HEK293 (cell line): ENCODE data around the gene ZNF684.

Source experiments
- ELK4 ChIP-seq: IDR thresholded peaks from 2 replicates; pipeline ENCODE4 v1.6.1; 2011; ENCODE audit warnings: mild to moderate bottlenecking, low read depth, low read length, borderline replicate concordance
- GLI2 ChIP-seq: fragments of 450-650 bp; formaldehyde crosslinking; IDR thresholded peaks from 2 replicates; pipeline ENCODE4; 2017; ENCODE audit warnings: missing biosample characterization, missing genetic modification characterization, low read depth, borderline replicate concordance
- KLF10 ChIP-seq: fragments of 450-650 bp; IDR thresholded peaks from 2 replicates; pipeline ENCODE4 v1.5.1; 2018; ENCODE audit warnings: missing biosample characterization, mild to moderate bottlenecking, missing genetic modification characterization
- RBAK ChIP-seq: fragments of 450-650 bp; formaldehyde crosslinking; IDR thresholded peaks from 2 replicates; pipeline ENCODE4 v1.5.1; 2016; ENCODE audit warnings: missing biosample characterization, missing genetic modification characterization
- SALL2 ChIP-seq: fragments of 450-650 bp; formaldehyde crosslinking; IDR thresholded peaks from 2 replicates; pipeline ENCODE4 v1.5.0; 2017; ENCODE audit warnings: missing biosample characterization, mild to moderate bottlenecking, missing genetic modification characterization, borderline replicate concordance
- ZBTB10 ChIP-seq: fragments of 450-650 bp; formaldehyde crosslinking; IDR thresholded peaks from 2 replicates; pipeline ENCODE4 v1.5.1; 2016; ENCODE audit warnings: missing biosample characterization, missing genetic modification characterization
- ZBTB17 ChIP-seq: fragments of 450-650 bp; formaldehyde crosslinking; IDR thresholded peaks from 2 replicates; pipeline ENCODE4 v1.5.1; 2016; ENCODE audit warnings: missing biosample characterization, missing genetic modification characterization
- ZIC2 ChIP-seq: fragments of 450-650 bp; formaldehyde crosslinking; IDR thresholded peaks from 2 replicates; pipeline ENCODE4 v1.5.1; 2016; ENCODE audit warnings: missing biosample characterization, missing genetic modification characterization
- ZNF10 ChIP-seq: fragments of 450-650 bp; formaldehyde crosslinking; IDR thresholded peaks from 2 replicates; pipeline ENCODE4 v1.5.1; 2017; ENCODE audit warnings: missing biosample characterization, missing genetic modification characterization
- ZNF155 ChIP-seq: fragments of 450-650 bp; formaldehyde crosslinking; IDR thresholded peaks from 2 replicates; pipeline ENCODE4 v1.5.1; 2016; ENCODE audit warnings: missing biosample characterization, missing genetic modification characterization
- ZNF157 ChIP-seq: fragments of 450-650 bp; formaldehyde crosslinking; IDR thresholded peaks from 2 replicates; pipeline ENCODE4 v1.5.1; 2016; ENCODE audit warnings: missing biosample characterization, missing genetic modification characterization
- ZNF175 ChIP-seq: fragments of 450-650 bp; formaldehyde crosslinking; IDR thresholded peaks from 2 replicates; pipeline ENCODE4 v1.5.1; 2016; ENCODE audit warnings: missing biosample characterization, missing genetic modification characterization
- ZNF24 ChIP-seq: fragments of 450-650 bp; formaldehyde crosslinking; IDR thresholded peaks from 2 replicates; pipeline ENCODE4 v1.5.1; 2016; ENCODE audit warnings: missing biosample characterization, missing genetic modification characterization
- ZNF248 ChIP-seq: fragments of 450-650 bp; formaldehyde crosslinking; IDR thresholded peaks from 2 replicates; pipeline ENCODE4 v1.5.1; 2017; ENCODE audit warnings: missing biosample characterization, missing genetic modification characterization
- ZNF280C ChIP-seq: fragments of 450-650 bp; formaldehyde crosslinking; IDR thresholded peaks from 2 replicates; pipeline ENCODE4 v1.5.1; 2016; ENCODE audit warnings: missing biosample characterization, missing genetic modification characterization
- ZNF350 ChIP-seq: fragments of 450-650 bp; formaldehyde crosslinking; IDR thresholded peaks from 2 replicates; pipeline ENCODE4 v1.5.0; 2017; ENCODE audit warnings: missing biosample characterization, mild to moderate bottlenecking, missing genetic modification characterization
- ZNF433 ChIP-seq: fragments of 450-650 bp; formaldehyde crosslinking; IDR thresholded peaks from 2 replicates; pipeline ENCODE4 v1.5.1; 2016; ENCODE audit warnings: missing biosample characterization, missing genetic modification characterization, low read depth
- ZNF501 ChIP-seq: fragments of 450-650 bp; formaldehyde crosslinking; IDR thresholded peaks from 2 replicates; pipeline ENCODE4 v1.5.1; 2016; ENCODE audit warnings: missing biosample characterization, missing genetic modification characterization
- ZNF514 ChIP-seq: fragments of 450-650 bp; formaldehyde crosslinking; IDR thresholded peaks from 2 replicates; pipeline ENCODE4 v1.5.1; 2016; ENCODE audit warnings: missing biosample characterization, missing genetic modification characterization
- ZNF521 ChIP-seq: fragments of 450-650 bp; formaldehyde crosslinking; IDR thresholded peaks from 2 replicates; pipeline ENCODE4 v1.5.1; 2017; ENCODE audit warnings: missing biosample characterization, mild to moderate bottlenecking, missing genetic modification characterization
- ZNF529 ChIP-seq: fragments of 450-650 bp; formaldehyde crosslinking; IDR thresholded peaks from 2 replicates; pipeline ENCODE4 v1.5.1; 2017; ENCODE audit warnings: missing genetic modification characterization, missing biosample characterization; ENCODE audit not compliant: insufficient replicate concordance
- ZNF530 ChIP-seq: fragments of 450-650 bp; formaldehyde crosslinking; IDR thresholded peaks from 2 replicates; pipeline ENCODE4 v1.5.1; 2016; ENCODE audit warnings: low read depth, missing biosample characterization, missing genetic modification characterization
- ZNF561 ChIP-seq: fragments of 450-650 bp; IDR thresholded peaks from 2 replicates; pipeline ENCODE4 v1.5.1; 2018; ENCODE audit warnings: missing biosample characterization, missing genetic modification characterization, borderline replicate concordance
- ZNF645 ChIP-seq: fragments of 450-650 bp; formaldehyde crosslinking; IDR thresholded peaks from 2 replicates; pipeline ENCODE4; 2016; ENCODE audit warnings: missing biosample characterization, missing genetic modification characterization
- ZNF704 ChIP-seq: fragments of 450-650 bp; formaldehyde crosslinking; IDR thresholded peaks from 2 replicates; pipeline ENCODE4 v1.5.1; 2016; ENCODE audit warnings: missing biosample characterization, missing genetic modification characterization
- ZNF777 ChIP-seq: fragments of 450-650 bp; formaldehyde crosslinking; IDR thresholded peaks from 2 replicates; pipeline ENCODE4 v1.5.1; 2017; ENCODE audit warnings: missing biosample characterization, missing genetic modification characterization, borderline replicate concordance
- ZNF837 ChIP-seq: fragments of 450-650 bp; formaldehyde crosslinking; IDR thresholded peaks from 2 replicates; pipeline ENCODE4 v1.5.1; 2016; ENCODE audit warnings: missing biosample characterization, missing genetic modification characterization
- ZSCAN23 ChIP-seq: fragments of 450-650 bp; formaldehyde crosslinking; IDR thresholded peaks from 2 replicates; pipeline ENCODE4 v1.5.1; 2016; ENCODE audit warnings: missing biosample characterization, missing genetic modification characterization
- ZSCAN5A ChIP-seq: fragments of 450-650 bp; formaldehyde crosslinking; IDR thresholded peaks from 2 replicates; pipeline ENCODE4 v1.5.1; 2016; ENCODE audit warnings: missing biosample characterization, missing genetic modification characterization

The ZNF684 gene

GRCh38 chr1:40508375-40509341, 22.8 kb upstream of the ZNF684 start, which contains the start of gene EXO5 (continued):
- TF ChIP-seq ZNF645, result no peak
- TF ChIP-seq KLF10 (tag by site-specific recombination), result no peak
- no peak for TF ChIP-seq ZNF529 (tag by site-specific recombination)
- 0 out of 2 replicates have a peak, but pooled peaks have one; percentile 61 for TF ChIP-seq ZNF561 (tag by site-specific recombination)
- TF ChIP-seq ZNF175 (tag by site-specific recombination), result no peak
- TF ChIP-seq ZNF157 (tag by site-specific recombination), result no peak
- TF ChIP-seq ZNF704, result no peak
- no peak for TF ChIP-seq ZNF248
- TF ChIP-seq ZSCAN23 (tag by site-specific recombination), result no peak
- no peak for TF ChIP-seq SALL2 (tag by site-specific recombination)
- TF ChIP-seq ZNF155 (tag by site-specific recombination), result no peak
- TF ChIP-seq GLI2, result no peak
- no peak for TF ChIP-seq ZSCAN5A
- TF ChIP-seq ZNF521 (tag by site-specific recombination), result no peak
- TF ChIP-seq ZNF24, result 0 out of 2 replicates have a peak, but pooled peaks have one; percentile 49
- no peak for TF ChIP-seq ELK4
- TF ChIP-seq ZNF350 (tag by site-specific recombination), result no peak
- peak; percentile 94 for TF ChIP-seq ZNF501
- no peak for TF ChIP-seq ZNF280C (tag by site-specific recombination)
- TF ChIP-seq ZBTB10 (tag by site-specific recombination), result no peak
- TF ChIP-seq ZNF837 (tag by site-specific recombination), result no peak
- TF ChIP-seq ZBTB17 (tag by site-specific recombination), result peak; percentile 86
- no peak for TF ChIP-seq ZNF433 (tag by site-specific recombination)
- no peak for TF ChIP-seq ZNF10 (tag by site-specific recombination)
- TF ChIP-seq ZIC2, result no peak
- TF ChIP-seq ZNF530 (tag by site-specific recombination), result no peak
- TF ChIP-seq ZNF777 (tag by site-specific recombination), result no peak
- TF ChIP-seq RBAK (tag by site-specific recombination), result no peak
- TF ChIP-seq ZNF514 (tag by site-specific recombination), result no peak
